ENCODE measurements around the gene JPH4. TPM values are rescaled to one million over a fixed set of nuclear protein-coding genes. Genes with fewer than 3 reads are reported as not detected.

JPH4 gene
- total RNA-seq, 1 experiment from 2014 or later, result not detected

- TF ChIP-seq CTCF (conservative IDR thresholded peaks at IDR 0.05; ENCODE audit: low read depth, low read length) (no peak), EZH2 (IDR thresholded peaks at IDR 0.05; ENCODE audit: borderline replicate concordance, low read depth, low read length, poor library complexity, severe bottlenecking) (no peak)
- H3K36me3 ChIP-seq (ENCODE audit: insufficient read depth, low read length, poor library complexity, severe bottlenecking), result no peaks in the 10 kb centered on the region
- H3K4me3 ChIP-seq (ENCODE audit: low read depth, low read length, poor library complexity, severe bottlenecking), result no peak overlapping the region
- intact Hi-C loops (cut with micrococcal nuclease; ENCODE audit: unreplicated experiment), result no loop called here
- no peaks in the 10 kb centered on the region for H3K9me3 ChIP-seq (ENCODE audit: low read depth, low read length, poor library complexity, severe bottlenecking)
- DNase-seq (ENCODE audit: low spot score), result no peak
- peaks cover 44% of the 10 kb centered on the region for H3K27me3 ChIP-seq (replicated peaks; ENCODE audit: insufficient read depth, low read depth, low read length, poor library complexity)
- POLR2A ChIA-PET (ENCODE audit: low non-redundant PET), result no interaction called here
- no TSS peak for BruUV-seq (replicated peaks)
- no peaks in the 10 kb centered on the region for H3K4me1 ChIP-seq (ENCODE audit: insufficient read depth, low read length, poor library complexity, severe bottlenecking)
- CTCF ChIA-PET, result no interaction called here
- H3K27ac ChIP-seq (ENCODE audit: low read depth, low read length, poor library complexity, severe bottlenecking), result no peak overlapping the region
Observed at GRCh38 chr14:23613242-23614070, 34.9 kb upstream of the JPH4 start.

DNA sequence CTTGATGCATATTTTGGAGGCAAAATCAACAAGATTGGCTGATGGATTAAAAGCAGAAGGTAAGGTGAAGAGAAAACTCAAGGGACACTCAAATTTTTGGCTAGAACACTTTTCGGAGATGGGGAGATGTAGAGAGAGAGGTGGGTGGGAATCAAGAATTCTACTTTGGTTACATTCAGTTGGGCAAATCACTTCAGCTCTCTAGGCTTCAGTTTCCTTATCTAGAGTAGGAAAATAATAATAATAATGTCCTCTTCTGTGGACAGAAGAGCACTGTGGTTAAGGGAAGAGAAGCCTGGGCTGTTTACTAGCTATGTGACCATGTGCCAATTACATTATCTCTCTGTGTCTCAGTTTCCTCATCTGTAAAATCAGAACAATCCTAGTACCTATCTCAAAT, 34.2 kb upstream of the JPH4 start:
- no peaks in the 10 kb centered on the region for H3K9me3 ChIP-seq (ENCODE audit: low read depth, low read length, poor library complexity, severe bottlenecking)
- H3K27me3 ChIP-seq (replicated peaks; ENCODE audit: insufficient read depth, low read depth, low read length, poor library complexity), result peaks cover 43% of the 10 kb centered on the region
- TF ChIP-seq EZH2 (IDR thresholded peaks at IDR 0.05; ENCODE audit: borderline replicate concordance, low read depth, low read length, poor library complexity, severe bottlenecking) (no peak), CTCF (conservative IDR thresholded peaks at IDR 0.05; ENCODE audit: low read depth, low read length) (no peak)
- no TSS peak for BruUV-seq (replicated peaks)
- intact Hi-C loops (cut with micrococcal nuclease; ENCODE audit: unreplicated experiment), result no loop called here
- H3K4me3 ChIP-seq (ENCODE audit: low read depth, low read length, poor library complexity, severe bottlenecking), result no peak overlapping the region
- CTCF ChIA-PET, result no interaction called here
- POLR2A ChIA-PET (ENCODE audit: low non-redundant PET), result no interaction called here
- no peak overlapping the region for H3K27ac ChIP-seq (ENCODE audit: low read depth, low read length, poor library complexity, severe bottlenecking)
- no peaks in the 10 kb centered on the region for H3K4me1 ChIP-seq (ENCODE audit: insufficient read depth, low read length, poor library complexity, severe bottlenecking)
- no peaks in the 10 kb centered on the region for H3K36me3 ChIP-seq (ENCODE audit: insufficient read depth, low read length, poor library complexity, severe bottlenecking)
- DNase-seq (ENCODE audit: low spot score), result no peak

DNA sequence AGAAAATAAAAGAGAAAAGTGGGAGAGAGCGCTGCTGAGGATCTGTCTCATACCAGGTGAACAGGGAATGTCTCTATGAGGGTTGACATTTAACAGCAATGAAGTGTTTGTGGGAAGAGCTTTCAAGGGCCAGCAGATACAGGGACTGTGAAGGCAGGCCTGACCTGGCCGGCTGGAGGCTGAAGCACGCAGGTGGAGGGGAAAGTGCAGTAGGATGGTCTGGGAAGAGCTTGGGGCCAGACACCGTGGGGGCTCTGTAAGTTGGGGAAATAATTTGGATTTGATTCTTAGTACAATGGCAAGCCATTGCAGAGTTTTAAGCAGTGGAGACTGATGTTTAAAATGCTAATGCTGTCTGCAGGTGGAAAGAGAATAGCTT, 33.8 kb upstream of the JPH4 start:
- H3K27ac ChIP-seq (ENCODE audit: low read depth, low read length, poor library complexity, severe bottlenecking), result no peak overlapping the region
- no peaks in the 10 kb centered on the region for H3K9me3 ChIP-seq (ENCODE audit: low read depth, low read length, poor library complexity, severe bottlenecking)
- H3K4me3 ChIP-seq (ENCODE audit: low read depth, low read length, poor library complexity, severe bottlenecking), result no peak overlapping the region
- TF ChIP-seq CTCF (conservative IDR thresholded peaks at IDR 0.05; ENCODE audit: low read depth, low read length) (no peak), EZH2 (IDR thresholded peaks at IDR 0.05; ENCODE audit: borderline replicate concordance, low read depth, low read length, poor library complexity, severe bottlenecking) (no peak)
- no peak for DNase-seq (ENCODE audit: low spot score)
- CTCF ChIA-PET, result interaction anchor here (1.5 kb wide), 1 partner anchor 53 kb away, joined by 3 read pairs; no protein-coding TSS in a partner anchor
- no TSS peak for BruUV-seq (replicated peaks)
- H3K36me3 ChIP-seq (ENCODE audit: insufficient read depth, low read length, poor library complexity, severe bottlenecking), result no peaks in the 10 kb centered on the region
- POLR2A ChIA-PET (ENCODE audit: low non-redundant PET), result no interaction called here
- no peaks in the 10 kb centered on the region for H3K4me1 ChIP-seq (ENCODE audit: insufficient read depth, low read length, poor library complexity, severe bottlenecking)
- intact Hi-C loops (cut with micrococcal nuclease; ENCODE audit: unreplicated experiment), result no loop called here
- peaks cover 38% of the 10 kb centered on the region for H3K27me3 ChIP-seq (replicated peaks; ENCODE audit: insufficient read depth, low read depth, low read length, poor library complexity)

All from A673 (cell line).